ENCODE results near the gene FGFR3. TPM values are rescaled to one million over a fixed set of nuclear protein-coding genes. Genes with fewer than 3 reads are reported as not detected.
A peak's percentile ranks its signal among the peaks of the same experiment; 100 is the strongest.

FGFR3 gene
- total and polyA plus RNA-seq, 9 of the 15 experiments (the other 6 are each of a cell fraction or from before 2014, with no cell fraction given), result 1.2 to 60.4 (median 12.7) TPM

DNA sequence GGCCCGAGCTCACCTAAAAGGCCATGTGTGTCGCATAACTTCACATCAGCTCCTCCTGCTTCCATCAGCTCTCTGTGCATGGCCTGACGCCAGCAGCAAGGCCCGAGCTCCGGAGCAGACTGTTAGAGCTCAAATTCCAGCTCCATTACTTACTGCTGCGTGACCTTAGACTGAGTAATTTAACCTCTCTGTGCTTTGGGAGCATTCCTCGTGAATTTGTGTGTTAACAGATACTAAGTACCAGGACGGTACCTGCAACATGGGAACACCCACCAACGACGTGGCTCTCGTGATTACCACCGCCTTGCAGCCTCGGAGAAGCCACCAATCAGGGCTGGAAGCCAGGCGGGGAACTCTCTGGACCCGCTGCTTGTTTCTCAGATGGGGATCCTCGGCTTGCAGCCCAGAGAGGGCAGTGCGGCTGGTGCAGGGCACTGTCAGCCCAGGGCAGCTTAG is 49.9 kb downstream of the FGFR3 start (continued):
- TF ChIP-seq ZNF197 (CRISPR knock-in tag; IDR thresholded peaks at IDR 0.05; ENCODE audit: low read depth) (no peak), FOXK2 (conservative IDR thresholded peaks at IDR 0.05 in 1 of 2, IDR thresholded peaks at IDR 0.05 in 1 of 2; ENCODE audit: low read depth in 2 of 2) (no peak), TBL1XR1 (IDR thresholded peaks at IDR 0.05; ENCODE audit: low read length in 2 of 2) (no peak), POLR2B (IDR thresholded peaks at IDR 0.05; ENCODE audit: low read depth, partially characterized antibody) (no peak), ZNF696 (CRISPR knock-in tag; conservative IDR thresholded peaks at IDR 0.05) (no peak), SMC3 (conservative IDR thresholded peaks at IDR 0.05; ENCODE audit: insufficient read depth, low read depth, low read length) (no peak), NCOA1 (IDR thresholded peaks at IDR 0.05; ENCODE audit: low read depth) (no peak)

DNA sequence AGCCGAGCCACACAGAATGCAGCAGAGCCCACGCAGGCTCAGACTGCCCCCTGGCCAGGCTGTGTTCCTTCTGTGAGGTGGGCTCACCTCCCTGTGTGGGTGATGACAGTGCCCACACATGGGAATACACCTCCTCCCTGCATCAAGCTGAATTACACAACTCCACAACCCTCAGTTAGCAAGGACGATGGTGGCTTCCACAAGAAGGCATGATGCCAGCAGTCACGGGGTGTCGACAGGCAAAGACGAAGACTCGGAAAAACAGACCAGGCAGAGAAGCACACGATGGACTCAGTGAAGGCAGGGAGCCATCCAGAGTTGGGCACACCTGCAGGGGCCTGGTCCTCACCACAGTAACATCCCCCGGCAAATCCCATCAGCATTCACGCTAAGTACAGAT is 50.8 kb downstream of the FGFR3 start:
- no peak for ATAC-seq

More for the DNA sequence above, 50.8 kb downstream of the FGFR3 start:
- in situ Hi-C loops (cut with MboI) (no loop called here), intact Hi-C loops (cut with micrococcal nuclease) (no loop called here)
- H4K20me1 ChIP-seq (replicated peaks; ENCODE audit: control insufficient read depth, insufficient read depth, low read length), result peaks cover 13% of the 10 kb centered on the region; the same call in 1 of the 2 replicates
- DNase-seq (ENCODE audit: extremely low read depth in 1 of 4, low spot score in 3 of 4) (peak in 1 of 4 experiments; percentile 8), FAIRE-seq (no peak)
- CTCF ChIA-PET (ENCODE audit: low intra/inter-chr PET ratio), result no interaction called here
- BruUV-seq (replicated peaks), result no TSS peak
- H3K9ac ChIP-seq (ENCODE audit: insufficient read depth in 1 of 2, low read depth in 2 of 2, low read length in 2 of 2), result 0 out of 4 replicates have a peak overlapping the region, but pooled peaks of 1 of the 2 experiments have one; percentile 38
- no peak overlapping the region for H3K4me3 ChIP-seq
- H2AFZ ChIP-seq (ENCODE audit: low read depth, low read length), result no peak overlapping the region
- peaks cover 58% of the 10 kb centered on the region for H3K79me2 ChIP-seq (ENCODE audit: control insufficient read depth, insufficient read depth, low read length)
- no peaks in the 10 kb centered on the region for H3K9me3 ChIP-seq (replicated peaks; ENCODE audit: control insufficient read depth, insufficient read depth, low read depth, low read length)
- H3K4me2 ChIP-seq (ENCODE audit: insufficient read depth, low read length), result no peak overlapping the region
- TF ChIP-seq, protein P1, sequence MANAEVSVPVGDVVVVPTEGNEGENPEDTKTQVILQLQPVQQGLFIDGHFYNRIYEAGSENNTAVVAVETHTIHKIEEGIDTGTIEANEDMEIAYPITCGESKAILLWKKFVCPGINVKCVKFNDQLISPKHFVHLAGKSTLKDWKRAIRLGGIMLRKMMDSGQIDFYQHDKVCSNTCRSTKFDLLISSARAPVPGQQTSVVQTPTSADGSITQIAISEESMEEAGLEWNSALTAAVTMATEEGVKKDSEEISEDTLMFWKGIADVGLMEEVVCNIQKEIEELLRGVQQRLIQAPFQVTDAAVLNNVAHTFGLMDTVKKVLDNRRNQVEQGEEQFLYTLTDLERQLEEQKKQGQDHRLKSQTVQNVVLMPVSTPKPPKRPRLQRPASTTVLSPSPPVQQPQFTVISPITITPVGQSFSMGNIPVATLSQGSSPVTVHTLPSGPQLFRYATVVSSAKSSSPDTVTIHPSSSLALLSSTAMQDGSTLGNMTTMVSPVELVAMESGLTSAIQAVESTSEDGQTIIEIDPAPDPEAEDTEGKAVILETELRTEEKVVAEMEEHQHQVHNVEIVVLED (CRISPR knock-in tag; IDR thresholded peaks at IDR 0.05), result no peak
- no peak for TF ChIP-seq JUND (IDR thresholded peaks at IDR 0.05; ENCODE audit: borderline replicate concordance, low read depth, low read length)
- TF ChIP-seq JUND (tag; IDR thresholded peaks at IDR 0.05; ENCODE audit: borderline replicate concordance, low read depth, low read length), result no peak
- TF ChIP-seq, protein P2, sequence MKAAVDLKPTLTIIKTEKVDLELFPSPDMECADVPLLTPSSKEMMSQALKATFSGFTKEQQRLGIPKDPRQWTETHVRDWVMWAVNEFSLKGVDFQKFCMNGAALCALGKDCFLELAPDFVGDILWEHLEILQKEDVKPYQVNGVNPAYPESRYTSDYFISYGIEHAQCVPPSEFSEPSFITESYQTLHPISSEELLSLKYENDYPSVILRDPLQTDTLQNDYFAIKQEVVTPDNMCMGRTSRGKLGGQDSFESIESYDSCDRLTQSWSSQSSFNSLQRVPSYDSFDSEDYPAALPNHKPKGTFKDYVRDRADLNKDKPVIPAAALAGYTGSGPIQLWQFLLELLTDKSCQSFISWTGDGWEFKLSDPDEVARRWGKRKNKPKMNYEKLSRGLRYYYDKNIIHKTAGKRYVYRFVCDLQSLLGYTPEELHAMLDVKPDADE (conservative IDR thresholded peaks at IDR 0.05; ENCODE audit: control insufficient read depth, low read depth, low read length), result no peak
- no peak for TF ChIP-seq KDM2B (CRISPR knock-in tag; IDR thresholded peaks at IDR 0.05)
- TF ChIP-seq, protein P3, sequence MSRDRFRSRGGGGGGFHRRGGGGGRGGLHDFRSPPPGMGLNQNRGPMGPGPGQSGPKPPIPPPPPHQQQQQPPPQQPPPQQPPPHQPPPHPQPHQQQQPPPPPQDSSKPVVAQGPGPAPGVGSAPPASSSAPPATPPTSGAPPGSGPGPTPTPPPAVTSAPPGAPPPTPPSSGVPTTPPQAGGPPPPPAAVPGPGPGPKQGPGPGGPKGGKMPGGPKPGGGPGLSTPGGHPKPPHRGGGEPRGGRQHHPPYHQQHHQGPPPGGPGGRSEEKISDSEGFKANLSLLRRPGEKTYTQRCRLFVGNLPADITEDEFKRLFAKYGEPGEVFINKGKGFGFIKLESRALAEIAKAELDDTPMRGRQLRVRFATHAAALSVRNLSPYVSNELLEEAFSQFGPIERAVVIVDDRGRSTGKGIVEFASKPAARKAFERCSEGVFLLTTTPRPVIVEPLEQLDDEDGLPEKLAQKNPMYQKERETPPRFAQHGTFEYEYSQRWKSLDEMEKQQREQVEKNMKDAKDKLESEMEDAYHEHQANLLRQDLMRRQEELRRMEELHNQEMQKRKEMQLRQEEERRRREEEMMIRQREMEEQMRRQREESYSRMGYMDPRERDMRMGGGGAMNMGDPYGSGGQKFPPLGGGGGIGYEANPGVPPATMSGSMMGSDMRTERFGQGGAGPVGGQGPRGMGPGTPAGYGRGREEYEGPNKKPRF (IDR thresholded peaks at IDR 0.05; ENCODE audit: low read depth, low read length), result no peak
- H3K27me3 ChIP-seq (ENCODE audit: control insufficient read depth in 2 of 2, insufficient read depth in 2 of 2, low read length in 2 of 2), result no peaks in the 10 kb centered on the region
- POLR2A ChIA-PET, result no interaction called here
- H3K27ac ChIP-seq (ENCODE audit: extremely low read depth, low read depth, low read length), result no peak overlapping the region
- H3K9me1 ChIP-seq (ENCODE audit: control insufficient read depth, insufficient read depth, low read length), result no peaks in the 10 kb centered on the region
- 97% methylated on average over 10 of the region's 10 CpGs for WGBS (ENCODE audit: insufficient coverage, low coverage, missing lambda C conversion rate)
- peaks cover 82% of the 10 kb centered on the region for H3K36me3 ChIP-seq (ENCODE audit: control insufficient read depth, insufficient read depth, low read length)
- peaks cover 0 to 4% of the 10 kb centered on the region in 2 experiments; a peak in 1 of 5 replicates for H3K4me1 ChIP-seq (replicated peaks in 1 of 2; ENCODE audit: control insufficient read depth in 2 of 2, insufficient read depth in 2 of 2, low read length in 2 of 2)
